Fibroblast of upper back skin (primary cell): Measurements from ENCODE around the gene KRTAP3-3.
"Not testable (repeated sequence)": the region's sequence is repeated elsewhere in the genome, so short reads cannot be mapped to it uniquely, and the experiment has no call there.

Source experiments
- DNase-seq: peaks from one replicate; pipeline ENCODE4 v3.0.0-alpha.2; 2013

The KRTAP3-3 gene

GRCh38 chr17:40993839-40994238, at the start of gene KRTAP3-3:
TSS of gene KRTAP3-3 (minus strand) at chr17:40994164. CDS start at chr17:40994097, 67 bp downstream.
- DNase-seq = no peak

GRCh38 chr17:41042953-41043352, 49.0 kb upstream of the KRTAP3-3 start:
- DNase-seq = no peak

GRCh38 chr17:41040783-41041571, 47.0 kb upstream of the KRTAP3-3 start, which contains the start of gene KRTAP1-1:
TSS of gene KRTAP1-1 (minus strand) at chr17:41041450. CDS start at chr17:41041397, 53 bp downstream.
- not testable (repeated sequence) for DNase-seq

GRCh38 chr17:41037853-41038350, 43.9 kb upstream of the KRTAP3-3 start:
- no peak for DNase-seq

GRCh38 chr17:41034346-41034935, 40.5 kb upstream of the KRTAP3-3 start, which contains the start of gene KRTAP1-3:
TSS of gene KRTAP1-3 (minus strand) at chr17:41034874. CDS start at chr17:41034821, 53 bp downstream.
- DNase-seq = not testable (repeated sequence)

- no peak for DNase-seq
These were observed 35.8 kb upstream of the KRTAP3-3 start, which contains the start of gene KRTAP1-4 for GRCh38 chr17:41029633-41030245. TSS of gene KRTAP1-4 (minus strand) at chr17:41030195. CDS start at chr17:41030078, 117 bp downstream.

- peak; percentile 72 for DNase-seq
These were observed 32.9 kb upstream of the KRTAP3-3 start, which contains the start of gene KRTAP1-5 for GRCh38 chr17:41026715-41027471. TSS of gene KRTAP1-5 (minus strand) at chr17:41027208. CDS start at chr17:41027155, 53 bp downstream.

GRCh38 chr17:41024697-41025096, 30.7 kb upstream of the KRTAP3-3 start:
- DNase-seq = peak; percentile 73

- DNase-seq = no peak
These were observed 26.4 kb upstream of the KRTAP3-3 start for GRCh38 chr17:41020336-41020735.

GRCh38 chr17:41019415-41019814, 25.5 kb upstream of the KRTAP3-3 start:
- DNase-seq = no peak

GRCh38 chr17:41018541-41018940, 24.6 kb upstream of the KRTAP3-3 start:
- no peak for DNase-seq

- no peak for DNase-seq
These were observed 22.7 kb upstream of the KRTAP3-3 start for GRCh38 chr17:41016578-41017215.

GRCh38 chr17:41015454-41015853, 21.5 kb upstream of the KRTAP3-3 start:
- no peak for DNase-seq

- peak; percentile 58 for DNase-seq
These were observed 19.6 kb upstream of the KRTAP3-3 start for GRCh38 chr17:41013606-41014005.

GRCh38 chr17:41013181-41013580, 19.2 kb upstream of the KRTAP3-3 start:
- DNase-seq = no peak

GRCh38 chr17:41012326-41013120, 18.6 kb upstream of the KRTAP3-3 start:
- no peak for DNase-seq

- DNase-seq = no peak
These were observed 16.5 kb upstream of the KRTAP3-3 start for GRCh38 chr17:41010441-41010840.

GRCh38 chr17:41009936-41010335, 16.0 kb upstream of the KRTAP3-3 start:
- DNase-seq = no peak

- no peak for DNase-seq
These were observed 15.4 kb upstream of the KRTAP3-3 start for GRCh38 chr17:41009301-41009760.

- no peak for DNase-seq
These were observed 14.8 kb upstream of the KRTAP3-3 start, which contains the start of gene KRTAP3-1 for GRCh38 chr17:41008811-41009210. TSS of gene KRTAP3-1 (minus strand) at chr17:41009128. CDS start at chr17:41009074, 54 bp downstream.

- no peak for DNase-seq
These were observed 10.4 kb upstream of the KRTAP3-3 start for GRCh38 chr17:41004397-41004796.
